Measurements from ENCODE around the gene FOXO6.

DNA sequence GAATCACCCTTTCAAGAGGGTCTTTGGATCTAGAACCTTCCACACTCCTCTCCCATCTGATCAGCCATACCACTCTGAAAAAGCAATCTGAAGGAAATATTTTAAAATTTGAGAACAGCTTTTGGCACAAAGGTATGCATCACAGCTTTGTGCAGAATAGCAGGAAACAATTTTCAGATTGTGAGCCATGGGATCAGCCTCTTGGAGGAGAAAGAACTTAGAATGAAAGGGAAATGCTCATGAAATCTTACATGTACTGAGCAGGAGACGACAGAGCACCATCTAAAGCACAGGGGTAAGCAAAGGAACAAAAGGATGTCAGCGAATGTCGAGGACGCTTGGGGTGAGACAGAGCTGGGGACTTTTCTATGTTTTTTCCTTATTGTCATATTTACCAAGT, 68.8 kb downstream of the FOXO6 start:
- TF ChIP-seq POLR2A (IDR thresholded peaks at IDR 0.05), result no peak
- TF ChIP-seq, protein P1, sequence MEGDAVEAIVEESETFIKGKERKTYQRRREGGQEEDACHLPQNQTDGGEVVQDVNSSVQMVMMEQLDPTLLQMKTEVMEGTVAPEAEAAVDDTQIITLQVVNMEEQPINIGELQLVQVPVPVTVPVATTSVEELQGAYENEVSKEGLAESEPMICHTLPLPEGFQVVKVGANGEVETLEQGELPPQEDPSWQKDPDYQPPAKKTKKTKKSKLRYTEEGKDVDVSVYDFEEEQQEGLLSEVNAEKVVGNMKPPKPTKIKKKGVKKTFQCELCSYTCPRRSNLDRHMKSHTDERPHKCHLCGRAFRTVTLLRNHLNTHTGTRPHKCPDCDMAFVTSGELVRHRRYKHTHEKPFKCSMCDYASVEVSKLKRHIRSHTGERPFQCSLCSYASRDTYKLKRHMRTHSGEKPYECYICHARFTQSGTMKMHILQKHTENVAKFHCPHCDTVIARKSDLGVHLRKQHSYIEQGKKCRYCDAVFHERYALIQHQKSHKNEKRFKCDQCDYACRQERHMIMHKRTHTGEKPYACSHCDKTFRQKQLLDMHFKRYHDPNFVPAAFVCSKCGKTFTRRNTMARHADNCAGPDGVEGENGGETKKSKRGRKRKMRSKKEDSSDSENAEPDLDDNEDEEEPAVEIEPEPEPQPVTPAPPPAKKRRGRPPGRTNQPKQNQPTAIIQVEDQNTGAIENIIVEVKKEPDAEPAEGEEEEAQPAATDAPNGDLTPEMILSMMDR (IDR thresholded peaks at IDR 0.05), result no peak
